GM19324 (cell line): ENCODE data around the gene NIN.

Experiments
- ATAC-seq: cut with Tn5 transposase; IDR thresholded peaks from one replicate; pipeline ENCODE4 v1.9.1; 2021; ENCODE audit warnings: mild to moderate bottlenecking, moderate library complexity; ENCODE audit not compliant: unreplicated experiment, low FRiP score

Gene NIN

GRCh38 chr14:50795909-50796308, 35.1 kb downstream of the NIN start:
- no peak for ATAC-seq

- ATAC-seq = no peak
Measured at GRCh38 chr14:50795142-50795541, 35.8 kb downstream of the NIN start.

GRCh38 chr14:50794068-50794645, 36.8 kb downstream of the NIN start:
- ATAC-seq = no peak

GRCh38 chr14:50792634-50793068, 38.3 kb downstream of the NIN start:
- no peak for ATAC-seq

- no peak for ATAC-seq
Measured at GRCh38 chr14:50792051-50792477, 38.9 kb downstream of the NIN start.

GRCh38 chr14:50791201-50791600, 39.8 kb downstream of the NIN start:
- ATAC-seq = no peak

- no peak for ATAC-seq
Measured at GRCh38 chr14:50790589-50790988, 40.4 kb downstream of the NIN start.

- no peak for ATAC-seq
Measured at GRCh38 chr14:50786751-50787464, 44.1 kb downstream of the NIN start.

- no peak for ATAC-seq
Measured at GRCh38 chr14:50785457-50786063, 45.4 kb downstream of the NIN start.

- ATAC-seq = no peak
Measured at GRCh38 chr14:50784683-50785456, 46.1 kb downstream of the NIN start.

GRCh38 chr14:50783563-50783962, 47.4 kb downstream of the NIN start:
- ATAC-seq = no peak

- no peak for ATAC-seq
Measured at GRCh38 chr14:50780393-50780792, 50.6 kb downstream of the NIN start.

- no peak for ATAC-seq
Measured at GRCh38 chr14:50778721-50779483, 52.1 kb downstream of the NIN start.

GRCh38 chr14:50776522-50776921, 54.4 kb downstream of the NIN start:
- ATAC-seq = no peak

GRCh38 chr14:50775357-50775756, 55.6 kb downstream of the NIN start:
- ATAC-seq = no peak

GRCh38 chr14:50774542-50775267, 56.3 kb downstream of the NIN start:
- no peak for ATAC-seq

GRCh38 chr14:50773632-50774541, 57.1 kb downstream of the NIN start:
- no peak for ATAC-seq

- ATAC-seq = no peak
Measured at GRCh38 chr14:50772412-50772811, 58.5 kb downstream of the NIN start.

GRCh38 chr14:50770586-50770985, 60.4 kb downstream of the NIN start:
- no peak for ATAC-seq
